Psoas muscle (tissue), 8 donors: ENCODE measurements around the gene WRAP73. TPM values are rescaled to one million over a fixed set of nuclear protein-coding genes. Genes with fewer than 3 reads are reported as not detected.

Source experiments
- ATAC-seq, 4 donors: fragments of 200-7000 bp; cut with Tn5 transposase; one replicate each; pipeline ENCODE4 v1.9.1; 2020; ENCODE audit warnings: moderate library complexity in 3 of 4, mild to moderate bottlenecking in 2 of 4
- DNase-seq, 2 donors: peaks; one replicate each; pipeline ENCODE4 v3.0.0-alpha.2; 2020
- H3K27ac ChIP-seq: fragments of 200-600 bp; one replicate; pipeline ENCODE4 v1.8.0; 2022
- H3K27me3 ChIP-seq, 3 donors: fragments of 200-600 bp in 1 of 3; one replicate each; pipeline versions ENCODE4 v1.6.1 to v1.8.0; 2013 to 2022; ENCODE audit warnings: low read length in 2 of 3, mild to moderate bottlenecking in 2 of 3, moderate library complexity in 1 of 3; ENCODE audit not compliant: insufficient read depth in 3 of 3
- H3K36me3 ChIP-seq, 2 donors: fragments of 200-600 bp in 1 of 2; one replicate each; pipeline versions ENCODE4 v1.6.1 to v1.8.0; 2013 to 2022; ENCODE audit warnings: low read depth in 1 of 2, mild to moderate bottlenecking in 1 of 2, moderate library complexity in 1 of 2; ENCODE audit not compliant: insufficient read depth in 1 of 2
- H3K4me1 ChIP-seq: fragments of 200-600 bp; one replicate; pipeline ENCODE4 v1.8.0; 2022
- H3K4me3 ChIP-seq: fragments of 200-600 bp; one replicate; pipeline ENCODE4 v1.8.0; 2022; ENCODE audit warnings: mild to moderate bottlenecking
- H3K9me3 ChIP-seq: fragments of 200-600 bp; one replicate; pipeline ENCODE4 v1.8.0; 2022
- WGBS, 3 donors: extraction: QIAGEN DNeasy Blood & Tissue Kit; methylation state at CpG; one replicate each; pipeline versions ENCODE4 v1.1.6 to v1.1.7; 2013; 5-methylcytosine and 5-hydroxymethylcytosine counted together
- intact Hi-C, 2 donors: fragments of 100-400 bp; cut with DNase I; formaldehyde crosslinking; loops; one replicate each; pipeline versions ENCODE4 v1.11.0 to v1.14.2; 2022
- polyA plus RNA-seq, 3 donors: library from polyadenylated mRNA; stranded (reverse); fragments of 200-250 nt; gene quantifications; one replicate each; pipeline ENCODE4 v1.2.3, GENCODE V29; 2013
- total RNA-seq, 4 donors: library from RNA; stranded (reverse); fragmentation: NEBNext Ultra II Directional in 2 of 4; extraction: Animal tissue kit (Norgen Biotek cat#: 25700) in 2 of 4; gene quantifications; one replicate each; pipeline versions ENCODE4 v1.2.1 to v1.2.4, GENCODE V29; 2021 to 2023
- TF ChIP-seq, protein P1 (sequence below): fragments of 200-600 bp; IDR thresholded peaks from one replicate; pipeline ENCODE4 v1.8.0; 2022; ENCODE audit warnings: antibody characterized with exemption
- donor health status: healthy with polysubstance abuse.
- donor health status: DM: no; HTN: no; CAD: no; lungs with moderate emphysema.
- donor health status: Bipolar disorder and iron deficiency.
- donor health status: healthy.
- donor health status: DM: yes; HTN: yes; CAD: no.
- donor health status: DM: no; HTN: no; CAD: no.
- donor health status: DM: no; HTN: no; CAD: no.
- donor health status: DM: yes; HTN: yes; CAD: no.

WRAP73 gene
- total and polyA plus RNA-seq, 7 donors, result 10.8 to 21.8 (median 12.6) TPM

DNA sequence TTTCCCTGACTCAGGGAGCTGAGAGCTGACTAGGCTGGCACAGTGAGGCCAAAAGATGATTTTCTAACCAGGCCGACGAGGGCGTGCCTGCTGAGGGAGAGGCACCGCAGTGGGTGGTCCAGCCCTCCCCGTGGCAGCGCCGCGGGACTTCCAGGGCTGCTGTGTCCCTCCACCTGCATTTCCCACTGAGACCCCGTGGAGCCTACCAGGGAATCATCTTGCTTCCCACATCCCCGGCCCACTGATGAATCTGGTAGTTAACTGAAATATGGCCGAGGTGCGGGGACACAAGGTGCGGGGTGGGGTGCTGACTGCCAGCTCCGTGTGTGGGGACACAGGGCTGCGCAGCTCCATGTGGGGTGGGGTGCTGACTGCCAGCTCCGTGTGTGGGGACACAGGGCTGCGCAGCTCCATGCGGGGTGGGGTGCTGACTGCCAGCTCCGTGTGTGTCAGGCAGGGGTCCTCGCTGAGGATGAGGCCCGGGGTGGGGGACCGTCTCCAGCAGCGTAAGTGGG lies 10.4 kb downstream of the WRAP73 start:
- no peaks in the 10 kb centered on the region for H3K4me1 ChIP-seq
- intact Hi-C loops, result no loop called here
- TF ChIP-seq, protein P1, sequence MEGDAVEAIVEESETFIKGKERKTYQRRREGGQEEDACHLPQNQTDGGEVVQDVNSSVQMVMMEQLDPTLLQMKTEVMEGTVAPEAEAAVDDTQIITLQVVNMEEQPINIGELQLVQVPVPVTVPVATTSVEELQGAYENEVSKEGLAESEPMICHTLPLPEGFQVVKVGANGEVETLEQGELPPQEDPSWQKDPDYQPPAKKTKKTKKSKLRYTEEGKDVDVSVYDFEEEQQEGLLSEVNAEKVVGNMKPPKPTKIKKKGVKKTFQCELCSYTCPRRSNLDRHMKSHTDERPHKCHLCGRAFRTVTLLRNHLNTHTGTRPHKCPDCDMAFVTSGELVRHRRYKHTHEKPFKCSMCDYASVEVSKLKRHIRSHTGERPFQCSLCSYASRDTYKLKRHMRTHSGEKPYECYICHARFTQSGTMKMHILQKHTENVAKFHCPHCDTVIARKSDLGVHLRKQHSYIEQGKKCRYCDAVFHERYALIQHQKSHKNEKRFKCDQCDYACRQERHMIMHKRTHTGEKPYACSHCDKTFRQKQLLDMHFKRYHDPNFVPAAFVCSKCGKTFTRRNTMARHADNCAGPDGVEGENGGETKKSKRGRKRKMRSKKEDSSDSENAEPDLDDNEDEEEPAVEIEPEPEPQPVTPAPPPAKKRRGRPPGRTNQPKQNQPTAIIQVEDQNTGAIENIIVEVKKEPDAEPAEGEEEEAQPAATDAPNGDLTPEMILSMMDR, result no peak
- no peak overlapping the region for H3K27ac ChIP-seq
- peaks cover 6 to 57% of the 10 kb centered on the region in 2 donors for H3K36me3 ChIP-seq
- H3K4me3 ChIP-seq, result no peak overlapping the region
- 92 to 94% (median 93%) methylated on average over 23 of the region's 23 CpGs for WGBS, 3 donors
- DNase-seq, result no peak
- no peaks in the 10 kb centered on the region for H3K9me3 ChIP-seq
- no peaks in the 10 kb centered on the region for H3K27me3 ChIP-seq
- ATAC-seq, result no peak

DNA sequence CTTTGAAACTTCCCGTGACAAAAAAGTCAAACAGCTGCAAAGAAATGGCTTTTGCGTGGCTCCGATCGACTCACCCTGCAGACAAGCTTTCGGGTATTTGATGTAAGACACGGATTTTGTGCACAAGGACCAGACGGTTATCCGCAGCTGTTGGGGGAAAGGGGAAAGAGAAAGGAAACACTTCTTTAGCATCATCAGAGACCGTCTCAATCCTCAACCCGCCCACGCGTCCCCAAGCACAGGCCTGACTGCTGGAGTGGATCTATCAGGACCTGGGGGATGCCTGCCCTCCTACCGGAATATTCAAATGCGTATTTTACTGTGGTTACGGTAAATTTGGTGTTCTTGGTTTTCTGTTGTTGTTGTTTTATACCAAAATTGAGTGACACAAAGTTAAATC lies 11.2 kb downstream of the WRAP73 start:
- H3K4me1 ChIP-seq, result no peaks in the 10 kb centered on the region
- H3K9me3 ChIP-seq, result no peaks in the 10 kb centered on the region
- DNase-seq, result no peak
- TF ChIP-seq, protein P1, result no peak
- no peak overlapping the region for H3K27ac ChIP-seq
- WGBS, 3 donors, result 83 to 85% (median 85%) methylated on average over 15 of the region's 15 CpGs
- ATAC-seq, result no peak
- peaks cover 6 to 63% of the 10 kb centered on the region in 2 donors for H3K36me3 ChIP-seq
- H3K27me3 ChIP-seq, result no peaks in the 10 kb centered on the region
- intact Hi-C loops, result no loop called here
- no peak overlapping the region for H3K4me3 ChIP-seq

DNA sequence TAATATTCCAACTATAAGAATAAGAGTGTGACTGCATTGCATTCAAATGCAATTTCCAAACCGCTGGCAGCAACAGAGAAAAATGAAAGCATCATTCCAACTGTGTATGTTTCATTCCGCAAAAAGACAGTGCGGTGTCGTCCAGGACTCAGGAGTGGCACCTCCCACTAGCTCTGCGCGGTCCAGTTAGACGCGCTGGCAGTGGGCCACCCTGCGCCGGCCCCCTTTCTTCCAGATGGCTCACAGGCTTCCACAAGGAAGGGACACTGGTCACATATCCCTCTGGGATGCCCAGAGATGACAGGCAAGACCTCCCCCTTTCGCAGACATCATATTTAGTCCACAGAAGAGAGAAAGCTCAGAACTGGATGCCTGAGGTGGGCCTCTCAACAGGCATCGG lies 11.9 kb downstream of the WRAP73 start:
- TF ChIP-seq, protein P1, result no peak
- DNase-seq (no peak), ATAC-seq (no peak)
- Histone ChIP-seq H3K27ac (no peak overlapping the region), H3K36me3 (peaks cover 6 to 67% of the 10 kb centered on the region in 2 donors), H3K27me3 (no peaks in the 10 kb centered on the region), H3K9me3 (no peaks in the 10 kb centered on the region), H3K4me1 (no peaks in the 10 kb centered on the region), H3K4me3 (no peak overlapping the region)
- WGBS, 3 donors, result 89 to 93% (median 91%) methylated on average over 12 of the region's 12 CpGs
- intact Hi-C loops, result no loop called here

DNA sequence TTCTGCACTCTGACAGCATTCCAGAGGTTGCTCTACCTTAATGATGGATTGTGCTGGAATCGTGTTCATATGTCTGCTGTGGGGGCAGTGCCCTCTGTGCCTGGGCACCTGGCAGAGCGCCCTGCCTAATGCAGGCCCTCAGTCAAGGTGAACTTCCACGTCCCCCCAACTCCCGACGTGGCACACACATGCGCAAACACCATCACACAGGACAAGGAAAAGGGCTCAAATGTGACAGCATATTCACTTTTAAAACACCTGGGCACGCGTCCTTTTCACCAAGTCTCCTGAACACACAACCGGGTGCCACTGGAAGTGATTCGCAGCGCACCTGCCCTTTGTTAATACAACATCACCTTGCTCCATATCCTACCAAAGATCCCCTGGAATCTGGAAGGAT lies 13.4 kb downstream of the WRAP73 start:
- DNase-seq (no peak), ATAC-seq (no peak)
- intact Hi-C loops, result no loop called here

More for the DNA sequence above, 13.4 kb downstream of the WRAP73 start:
- H3K27ac ChIP-seq, result no peak overlapping the region
- peaks cover 6 to 77% of the 10 kb centered on the region in 2 donors for H3K36me3 ChIP-seq
- 91 to 97% (median 93%) methylated on average over 11 of the region's 11 CpGs for WGBS, 3 donors
- H3K4me1 ChIP-seq, result no peaks in the 10 kb centered on the region
- H3K27me3 ChIP-seq, result no peaks in the 10 kb centered on the region
- no peaks in the 10 kb centered on the region for H3K9me3 ChIP-seq
- no peak overlapping the region for H3K4me3 ChIP-seq
- TF ChIP-seq, protein P1, result no peak
